HCT116 (cell line): ENCODE data around the gene LRRC8B. TPM values are rescaled to one million over a fixed set of nuclear protein-coding genes. Genes with fewer than 3 reads are reported as not detected.

Experiments used
- ATAC-seq: fragments of 200-7000 bp; cut with Tn5 transposase; 2 replicates; pipeline ENCODE4 v1.9.1; 2020; ENCODE audit warnings: mild to moderate bottlenecking, moderate library complexity
- BruUV-seq: library from RNA; stranded (reverse); fragments of 400-500 nt; replicated peaks from 2 replicates; lab custom pipeline; 2021; lab: Mats Ljungman, UMichigan
- CTCF ChIA-PET: fragments of 300-600 bp; sonication (Branson Sonifier 250); formaldehyde crosslinking; loops from one replicate; lab custom pipeline; 2021; ENCODE audit warnings: antibody characterized with exemption; lab: Charles Lee
- POLR2A ChIA-PET: fragments of 300-600, 350-600 bp; sonication (Branson Sonifier 250); formaldehyde crosslinking; loops from one replicate; lab custom pipeline; 2021; ENCODE audit warnings: antibody characterized with exemption; lab: Charles Lee
- RAD21 ChIA-PET, 2 experiments: fragments of 300-600 bp; sonication (Branson Sonifier 250); formaldehyde crosslinking; loops; one replicate each; lab custom pipeline; 2023; ENCODE audit warnings: low total read pairs in 2 of 2; ENCODE audit not compliant: uncharacterized antibody in 2 of 2, unreplicated experiment in 2 of 2, low non-redundant PET in 1 of 2; lab: Charles Lee
- DNase-seq: peaks from one replicate; pipeline ENCODE4 v3.0.0-alpha.2; 2010; ENCODE audit warnings: low read depth, low spot score
- H2AFZ ChIP-seq: fragments of 200-600 bp; shearing (Covaris generic), sonication (generic); 2 replicates; pipeline ENCODE4 v1.6.1; 2017; ENCODE audit warnings: low read depth, mixed run types, mixed read lengths, antibody characterized with exemption, low read length; ENCODE audit not compliant: poor library complexity, severe bottlenecking
- H3K27ac ChIP-seq: 2 replicates; pipeline ENCODE4 v1.5.1; 2012; ENCODE audit warnings: low read depth, low read length
- H3K27me3 ChIP-seq: fragments of 200-600 bp; sonication (generic); 2 replicates; pipeline ENCODE4 v1.6.1; 2016; ENCODE audit warnings: mixed run types, low read length, mixed read lengths; ENCODE audit not compliant: insufficient read depth
- H3K36me3 ChIP-seq, 2 experiments: fragments of 200-500 bp in 1 of 2; fragments of 200-600 bp in 1 of 2; sonication (Bioruptor generic) in 1 of 2; sonication (generic) in 1 of 2; 2 replicates each; pipeline versions ENCODE4 v1.5.1 to v1.6.1; 2014 to 2016; ENCODE audit warnings: low read length in 2 of 2, inconsistent platforms in 1 of 2, mixed read lengths in 1 of 2, mixed run types in 1 of 2; ENCODE audit not compliant: insufficient read depth in 2 of 2, control insufficient read depth in 1 of 2
- H3K4me1 ChIP-seq, 2 experiments: fragments of 200-600 bp in 1 of 2; sonication (generic) in 1 of 2; 2 replicates each; pipeline versions ENCODE4 v1.5.1 to v1.6.1; 2012 to 2017; ENCODE audit warnings: low read length in 2 of 2, inconsistent platforms in 1 of 2, mild to moderate bottlenecking in 1 of 2, mixed read lengths in 1 of 2, mixed run types in 1 of 2, moderate library complexity in 1 of 2; ENCODE audit not compliant: insufficient read depth in 2 of 2, control insufficient read depth in 1 of 2
- H3K4me2 ChIP-seq: fragments of 200-600 bp; sonication (generic); 2 replicates; pipeline ENCODE4 v1.6.1; 2017; ENCODE audit warnings: mixed run types, low read length, mixed read lengths
- H3K4me3 ChIP-seq, 2 experiments: fragments of 200-600 bp in 1 of 2; sonication (generic) in 1 of 2; replicated peaks in 1 of 2; 2 replicates each; pipeline ENCODE4 v1.5.1; 2011 to 2016; ENCODE audit warnings: low read length in 2 of 2, control low read depth in 1 of 2, low read depth in 1 of 2, mild to moderate bottlenecking in 1 of 2, mixed read lengths in 1 of 2, mixed run types in 1 of 2
- H3K79me2 ChIP-seq: fragments of 200-600 bp; sonication (generic); 2 replicates; pipeline ENCODE4 v1.6.1; 2017; ENCODE audit warnings: mild to moderate bottlenecking, mixed run types, low read length, moderate library complexity, mixed read lengths; ENCODE audit not compliant: insufficient read depth
- H3K9ac ChIP-seq: fragments of 200-600 bp; sonication (generic); 2 replicates; pipeline ENCODE4 v1.6.1; 2016; ENCODE audit warnings: low read length, mixed read lengths
- H3K9me2 ChIP-seq: fragments of 200-600 bp; sonication (generic), shearing (Covaris generic); 2 replicates; pipeline ENCODE4 v1.6.1; 2017; ENCODE audit warnings: mixed run types, mild to moderate bottlenecking, moderate library complexity; ENCODE audit not compliant: insufficient read depth
- H3K9me3 ChIP-seq, 2 experiments: fragments of 200-500 bp in 1 of 2; fragments of 200-600 bp in 1 of 2; sonication (Bioruptor generic) in 1 of 2; sonication (generic) in 1 of 2; 2 replicates each; pipeline ENCODE4 v1.6.1; 2014 to 2017; ENCODE audit warnings: low read length in 2 of 2, mixed read lengths in 2 of 2, inconsistent platforms in 1 of 2, low read depth in 1 of 2, mild to moderate bottlenecking in 1 of 2, mixed run types in 1 of 2, moderate library complexity in 1 of 2; ENCODE audit not compliant: control insufficient read depth in 1 of 2, insufficient read depth in 1 of 2
- H4K20me1 ChIP-seq: fragments of 200-600 bp; sonication (generic), shearing (Covaris generic); 2 replicates; pipeline ENCODE4 v1.6.1; 2017; ENCODE audit warnings: mixed run types, mild to moderate bottlenecking, moderate library complexity; ENCODE audit not compliant: insufficient read depth
- CBX3 ChIP-seq: IDR thresholded peaks from 2 replicates; pipeline ENCODE4 v1.6.1; 2012; ENCODE audit warnings: low read depth
- CEBPB ChIP-seq: IDR thresholded peaks from 2 replicates; pipeline ENCODE4 v1.6.1; 2012; ENCODE audit warnings: low read depth
- EZH2 ChIP-seq: fragments of 200-600 bp; sonication (generic); IDR thresholded peaks from 2 replicates; pipeline ENCODE4 v1.6.1; 2017; ENCODE audit warnings: antibody characterized with exemption, mixed run types
- FOSL1 ChIP-seq: IDR thresholded peaks from 2 replicates; pipeline ENCODE4 v1.6.1; 2012; ENCODE audit warnings: low read depth
- JUND ChIP-seq: IDR thresholded peaks from 2 replicates; pipeline ENCODE4 v1.6.1; 2012
- MAX ChIP-seq: IDR thresholded peaks from 2 replicates; pipeline ENCODE4 v1.6.1; 2012
- POLR2A ChIP-seq: IDR thresholded peaks from 2 replicates; pipeline ENCODE4 v1.7.0; 2011; ENCODE audit warnings: borderline replicate concordance; ENCODE audit not compliant: insufficient read depth, insufficient read length; ENCODE audit errors: extremely low read depth
- SIN3A ChIP-seq: IDR thresholded peaks from 2 replicates; pipeline ENCODE4 v1.6.1; 2012; ENCODE audit warnings: low read depth
- SRF ChIP-seq: IDR thresholded peaks from 2 replicates; pipeline ENCODE4 v1.6.1; 2012; ENCODE audit warnings: low read depth
- TCF7L2 ChIP-seq: IDR thresholded peaks from 2 replicates; pipeline ENCODE4 v1.7.0; 2011; ENCODE audit warnings: borderline replicate concordance, inconsistent platforms; ENCODE audit not compliant: insufficient read depth, insufficient read length; ENCODE audit errors: extremely low read depth
- YY1 ChIP-seq: IDR thresholded peaks from 2 replicates; pipeline ENCODE4 v1.6.1; 2011; ENCODE audit warnings: low read length, low read depth, moderate library complexity, mild to moderate bottlenecking; ENCODE audit not compliant: insufficient replicate concordance; ENCODE audit errors: extremely low read depth
- ZBTB33 ChIP-seq: IDR thresholded peaks from 2 replicates; pipeline ENCODE4 v1.6.1; 2011; ENCODE audit warnings: mild to moderate bottlenecking, low read length, moderate library complexity; ENCODE audit not compliant: insufficient replicate concordance; ENCODE audit errors: extremely low read depth
- ZFX ChIP-seq: fragments of 450-650 bp; IDR thresholded peaks from 2 replicates; pipeline ENCODE4 v1.6.1; 2017
- intact Hi-C: fragments of 100-400 bp; cut with micrococcal nuclease; formaldehyde crosslinking; loops from 2 replicates; pipeline ENCODE4 v1.10.0; 2022
- total RNA-seq: library from RNA; stranded (reverse); gene quantifications from one replicate; pipeline ENCODE4 v1.2.1, GENCODE V29; 2021; ENCODE audit not compliant: unreplicated experiment
- TF ChIP-seq, protein P1 (sequence below): IDR thresholded peaks from 2 replicates; pipeline ENCODE4 v1.6.1; 2012
- TF ChIP-seq, protein P2 (sequence below): IDR thresholded peaks from 2 replicates; pipeline ENCODE4 v1.6.1; 2012; ENCODE audit warnings: low read depth

The LRRC8B gene
- total RNA-seq, 1 experiment from 2014 or later = 17.9 TPM

- RAD21 ChIA-PET = no interaction called here
- H3K27me3 ChIP-seq = no peaks in the 10 kb centered on the region
- CTCF ChIA-PET = interaction anchor here (1.1 kb wide), 1 partner anchor 10 kb away, joined by 3 read pairs; no protein-coding TSS in a partner anchor
- ATAC-seq (no peak), DNase-seq (no peak)
- no peak overlapping the region for H3K4me3 ChIP-seq
- no peaks in the 10 kb centered on the region for H3K9me2 ChIP-seq
- no peaks in the 10 kb centered on the region for H4K20me1 ChIP-seq
- no peak overlapping the region for H3K27ac ChIP-seq
- no peaks in the 10 kb centered on the region for H3K36me3 ChIP-seq
- H2AFZ ChIP-seq = no peak overlapping the region
- peaks cover 7 to 10% of the 10 kb centered on the region in 2 experiments; a peak in 3 of 4 replicates for H3K4me1 ChIP-seq
- no peak overlapping the region for H3K4me2 ChIP-seq
- H3K9me3 ChIP-seq = no peaks in the 10 kb centered on the region
- POLR2A ChIA-PET = no interaction called here
- peaks cover 87% of the 10 kb centered on the region for H3K79me2 ChIP-seq
- intact Hi-C loops = loop anchor here (10.0 kb wide), 2 partner anchors 106 to 466 kb away; partner anchors contain the start of genes LRRC8C and ZNF326
- no peak for TF ChIP-seq ZBTB33
- no peak for TF ChIP-seq JUND
- TF ChIP-seq, all 23 proteins: peak for 0
- no peak overlapping the region for H3K9ac ChIP-seq
- BruUV-seq = no TSS peak
Observed at GRCh38 chr1:89529196-89529595, 4.6 kb downstream of the LRRC8B start.

DNA sequence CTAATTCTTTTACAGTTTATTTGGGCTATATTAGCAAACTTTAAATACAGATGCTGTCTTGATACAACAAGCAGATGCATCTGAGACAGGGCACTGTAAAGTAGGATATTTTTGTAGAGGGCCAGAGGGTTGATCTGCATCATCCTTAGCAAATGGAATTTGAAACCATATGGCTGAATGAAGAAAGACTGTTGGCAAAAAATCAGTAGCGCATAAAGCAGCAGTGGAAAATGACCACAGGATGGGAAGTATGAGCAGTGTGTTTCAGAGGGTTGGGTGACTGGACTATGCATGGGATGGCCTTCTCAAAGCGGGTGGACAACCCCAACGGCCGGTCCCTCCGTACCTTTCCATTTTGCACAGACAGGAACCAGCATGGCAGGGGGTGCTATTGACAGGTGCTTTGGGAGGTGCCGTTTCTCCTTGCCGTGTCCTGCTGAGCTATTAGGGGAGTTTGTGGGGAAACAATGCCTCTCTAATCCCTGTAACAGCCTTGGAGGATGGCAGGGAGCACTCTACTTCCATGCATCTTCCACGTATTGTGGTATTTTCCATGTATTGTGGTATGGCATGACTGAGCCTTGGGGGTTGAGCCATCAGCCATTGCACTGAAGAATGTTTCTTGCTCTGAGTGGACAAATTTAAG is 5.9 kb downstream of the LRRC8B start:
- intact Hi-C loops = no loop called here
- ChIA-PET CTCF (no interaction called here), RAD21 (no interaction called here), POLR2A (no interaction called here)
- H3K27ac ChIP-seq = no peak overlapping the region
- ATAC-seq (no peak), DNase-seq (no peak)
- H3K9me3 ChIP-seq = no peaks in the 10 kb centered on the region
- peaks cover 6% of the 10 kb centered on the region in 2 experiments; a peak in 2 of 4 replicates for H3K4me1 ChIP-seq
- H3K4me2 ChIP-seq = no peak overlapping the region
- no peak overlapping the region for H3K9ac ChIP-seq
- H4K20me1 ChIP-seq = no peaks in the 10 kb centered on the region
- no peak overlapping the region for H2AFZ ChIP-seq
- H3K79me2 ChIP-seq = peaks cover 94% of the 10 kb centered on the region
- H3K9me2 ChIP-seq = no peaks in the 10 kb centered on the region
- H3K4me3 ChIP-seq = no peak overlapping the region
- no TSS peak for BruUV-seq
- H3K36me3 ChIP-seq = no peaks in the 10 kb centered on the region
- H3K27me3 ChIP-seq = no peaks in the 10 kb centered on the region
- TF ChIP-seq FOSL1 = no peak
- TF ChIP-seq, protein P1, sequence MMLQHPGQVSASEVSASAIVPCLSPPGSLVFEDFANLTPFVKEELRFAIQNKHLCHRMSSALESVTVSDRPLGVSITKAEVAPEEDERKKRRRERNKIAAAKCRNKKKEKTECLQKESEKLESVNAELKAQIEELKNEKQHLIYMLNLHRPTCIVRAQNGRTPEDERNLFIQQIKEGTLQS = no peak
- TF ChIP-seq JUND = no peak
- TF ChIP-seq MAX = no peak
- TF ChIP-seq, protein P2, sequence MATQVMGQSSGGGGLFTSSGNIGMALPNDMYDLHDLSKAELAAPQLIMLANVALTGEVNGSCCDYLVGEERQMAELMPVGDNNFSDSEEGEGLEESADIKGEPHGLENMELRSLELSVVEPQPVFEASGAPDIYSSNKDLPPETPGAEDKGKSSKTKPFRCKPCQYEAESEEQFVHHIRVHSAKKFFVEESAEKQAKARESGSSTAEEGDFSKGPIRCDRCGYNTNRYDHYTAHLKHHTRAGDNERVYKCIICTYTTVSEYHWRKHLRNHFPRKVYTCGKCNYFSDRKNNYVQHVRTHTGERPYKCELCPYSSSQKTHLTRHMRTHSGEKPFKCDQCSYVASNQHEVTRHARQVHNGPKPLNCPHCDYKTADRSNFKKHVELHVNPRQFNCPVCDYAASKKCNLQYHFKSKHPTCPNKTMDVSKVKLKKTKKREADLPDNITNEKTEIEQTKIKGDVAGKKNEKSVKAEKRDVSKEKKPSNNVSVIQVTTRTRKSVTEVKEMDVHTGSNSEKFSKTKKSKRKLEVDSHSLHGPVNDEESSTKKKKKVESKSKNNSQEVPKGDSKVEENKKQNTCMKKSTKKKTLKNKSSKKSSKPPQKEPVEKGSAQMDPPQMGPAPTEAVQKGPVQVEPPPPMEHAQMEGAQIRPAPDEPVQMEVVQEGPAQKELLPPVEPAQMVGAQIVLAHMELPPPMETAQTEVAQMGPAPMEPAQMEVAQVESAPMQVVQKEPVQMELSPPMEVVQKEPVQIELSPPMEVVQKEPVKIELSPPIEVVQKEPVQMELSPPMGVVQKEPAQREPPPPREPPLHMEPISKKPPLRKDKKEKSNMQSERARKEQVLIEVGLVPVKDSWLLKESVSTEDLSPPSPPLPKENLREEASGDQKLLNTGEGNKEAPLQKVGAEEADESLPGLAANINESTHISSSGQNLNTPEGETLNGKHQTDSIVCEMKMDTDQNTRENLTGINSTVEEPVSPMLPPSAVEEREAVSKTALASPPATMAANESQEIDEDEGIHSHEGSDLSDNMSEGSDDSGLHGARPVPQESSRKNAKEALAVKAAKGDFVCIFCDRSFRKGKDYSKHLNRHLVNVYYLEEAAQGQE = no peak
- no peak for TF ChIP-seq YY1
- TF ChIP-seq CBX3 = no peak
- no peak for TF ChIP-seq CEBPB
- TF ChIP-seq EZH2 = no peak
- no peak for TF ChIP-seq TCF7L2
- no peak for TF ChIP-seq POLR2A
- TF ChIP-seq SRF = no peak
- no peak for TF ChIP-seq ZFX
- no peak for TF ChIP-seq SIN3A
